Endothelial cell of umbilical vein (primary cell): ENCODE data around the gene MCHR1. TPM values are rescaled to one million over a fixed set of nuclear protein-coding genes. Genes with fewer than 3 reads are reported as not detected.
"Not testable (repeated sequence)": the region's sequence is repeated elsewhere in the genome, so short reads cannot be mapped to it uniquely, and the experiment has no call there.

Experiments used
- BruUV-seq: library from RNA; stranded (reverse); fragments of 400-500 nt; replicated peaks from 2 replicates; lab custom pipeline; 2021; lab: Mats Ljungman, UMichigan
- CTCF ChIA-PET: fragments of 300-600, 350-600 bp; sonication (Branson Sonifier 250); formaldehyde crosslinking; loops from one replicate; lab custom pipeline; 2021; ENCODE audit warnings: antibody characterized with exemption, inconsistent platforms; lab: Charles Lee
- POLR2A ChIA-PET: fragments of 300-600, 350-600 bp; sonication (Branson Sonifier 250); formaldehyde crosslinking; loops from one replicate; lab custom pipeline; 2021; ENCODE audit warnings: antibody characterized with exemption, inconsistent platforms; lab: Charles Lee
- DNase-seq: peaks from one replicate; pipeline ENCODE4 v3.0.0-alpha.2; 2011; ENCODE audit warnings: low read depth, low spot score
- FAIRE-seq: peaks from 2 replicates; lab custom pipeline; 2011; peaks lifted over from hg19 to GRCh38; lab: Jason Lieb, UNC
- H2AFZ ChIP-seq: 2 replicates; pipeline ENCODE4 v1.6.0; 2012; ENCODE audit warnings: low read depth, low read length, control low read depth, inconsistent platforms
- H3K27ac ChIP-seq: 2 replicates; pipeline ENCODE4 v1.5.1; 2011; ENCODE audit warnings: low read depth, mild to moderate bottlenecking, control low read depth, low read length, moderate library complexity; ENCODE audit not compliant: insufficient read depth
- H3K27me3 ChIP-seq, 2 experiments: 2 replicates each; pipeline versions ENCODE4 v1.6.0 to v1.6.1; 2011; ENCODE audit warnings: low read length in 2 of 2, mixed read lengths in 1 of 2; ENCODE audit not compliant: control insufficient read depth in 2 of 2, insufficient read depth in 2 of 2
- H3K36me3 ChIP-seq, 2 experiments: 2 replicates in 1 of 2; 3 replicates in 1 of 2; pipeline ENCODE4 v1.5.1; 2011; ENCODE audit warnings: low read length in 2 of 2, mild to moderate bottlenecking in 1 of 2, moderate library complexity in 1 of 2; ENCODE audit not compliant: control insufficient read depth in 2 of 2, insufficient read depth in 2 of 2; ENCODE audit errors: extremely low read depth in 1 of 2
- H3K4me1 ChIP-seq: 3 replicates; pipeline ENCODE4 v1.5.1; 2011; ENCODE audit warnings: mild to moderate bottlenecking, low read length; ENCODE audit not compliant: control insufficient read depth, insufficient read depth; ENCODE audit errors: extremely low read depth
- H3K4me2 ChIP-seq: 2 replicates; pipeline ENCODE4 v1.6.1; 2011; ENCODE audit warnings: low read length, control low read depth, mixed read lengths; ENCODE audit not compliant: insufficient read depth
- H3K4me3 ChIP-seq, 3 experiments: fragments of 200-600 bp in 1 of 3; sonication (generic), shearing (Covaris generic) in 1 of 3; replicated peaks in 1 of 3; 2 replicates each; pipeline ENCODE4 v1.5.1; 2011 to 2016; ENCODE audit warnings: control low read depth in 3 of 3, low read length in 3 of 3, mild to moderate bottlenecking in 2 of 3, inconsistent platforms in 1 of 3, low read depth in 1 of 3, moderate library complexity in 1 of 3; ENCODE audit not compliant: insufficient read depth in 1 of 3
- H3K79me2 ChIP-seq: 2 replicates; pipeline ENCODE4 v1.6.0; 2012; ENCODE audit warnings: low read length, inconsistent platforms; ENCODE audit not compliant: control insufficient read depth, insufficient read depth
- H3K9ac ChIP-seq: replicated peaks from 2 replicates; pipeline ENCODE3; 2011; ENCODE audit warnings: low read length, control low read depth; ENCODE audit not compliant: insufficient read depth; ENCODE audit errors: extremely low read depth
- H3K9me1 ChIP-seq: replicated peaks from 3 replicates; pipeline ENCODE4 v1.6.0; 2011; ENCODE audit warnings: mild to moderate bottlenecking, low read length; ENCODE audit not compliant: control insufficient read depth, insufficient read depth; ENCODE audit errors: extremely low read depth
- H3K9me3 ChIP-seq: replicated peaks from 2 replicates; pipeline ENCODE4 v1.5.1; 2012; ENCODE audit warnings: low read length, inconsistent platforms; ENCODE audit not compliant: control insufficient read depth, insufficient read depth
- H4K20me1 ChIP-seq: replicated peaks from 2 replicates; pipeline ENCODE3; 2011; ENCODE audit warnings: mild to moderate bottlenecking, low read length; ENCODE audit not compliant: control insufficient read depth, insufficient read depth; ENCODE audit errors: extremely low read depth
- CTCF ChIP-seq, 2 donors: IDR thresholded peaks; 1 replicate in 1 of 2; 2 replicates in 1 of 2; pipeline ENCODE4 v1.5.1; 2011; ENCODE audit warnings: low read length in 2 of 2, mild to moderate bottlenecking in 2 of 2, moderate library complexity in 2 of 2, control low read depth in 1 of 2, inconsistent platforms in 1 of 2, low read depth in 1 of 2; ENCODE audit not compliant: insufficient read depth in 1 of 2; ENCODE audit errors: extremely low read depth in 1 of 2
- MAX ChIP-seq: IDR thresholded peaks from 2 replicates; pipeline ENCODE4 v1.6.1; 2011; ENCODE audit not compliant: insufficient read depth, insufficient read length
- POLR2A ChIP-seq: IDR thresholded peaks from 2 replicates; pipeline ENCODE4 v1.6.1; 2012; ENCODE audit warnings: low read depth, mild to moderate bottlenecking, control low read depth, low read length
- POLR2AphosphoS5 ChIP-seq: IDR thresholded peaks from 2 replicates; pipeline ENCODE4 v1.6.1; 2012; ENCODE audit warnings: low read depth, mild to moderate bottlenecking, control low read depth, low read length, moderate library complexity; ENCODE audit not compliant: insufficient read depth
- dilution Hi-C: fragments of 300-500 bp; cut with MboI; formaldehyde crosslinking; loops from one replicate; pipeline ENCODE4 v1.15.0; 2019; ENCODE audit warnings: low sequenced_read_pairs; ENCODE audit not compliant: extremely low pct_ligation_motif_present
- intact Hi-C: fragments of 100-400 bp; cut with micrococcal nuclease; formaldehyde crosslinking; loops from one replicate; pipeline ENCODE4 v1.10.0; 2022
- polyA plus RNA-seq, 4 experiments: library from polyadenylated mRNA; depleted of rRNA in 3 of 4; stranded (reverse) in 3 of 4; unstranded in 1 of 4; fragments of >200 nt; gene quantifications; 2 replicates each; pipeline versions ENCODE4 v1.2.1 to v1.2.3, GENCODE V29; 2011 to 2012; ENCODE audit warnings: missing spikeins in 1 of 4
- total RNA-seq: library from RNA; stranded (reverse); gene quantifications from 2 replicates; pipeline ENCODE4 v1.2.3, GENCODE V29; 2021

Gene MCHR1
- total and polyA plus RNA-seq, 2 donors (not counting 3 experiments of a cell fraction or from before 2014, with no cell fraction given) = not detected

- Histone ChIP-seq H3K9ac (no peak overlapping the region), H3K4me2 (no peak overlapping the region), H4K20me1 (no peaks in the 10 kb centered on the region), H3K9me3 (no peaks in the 10 kb centered on the region), H3K4me1 (no peaks in the 10 kb centered on the region), H3K9me1 (no peaks in the 10 kb centered on the region), H2AFZ (no peak overlapping the region), H3K36me3 (no peaks in the 10 kb centered on the region), H3K27ac (no peak overlapping the region), H3K27me3 (peaks cover 3 to 4% of the 10 kb centered on the region in 2 experiments), H3K4me3 (no peak overlapping the region), H3K79me2 (no peaks in the 10 kb centered on the region)
- no peak for DNase-seq
- intact Hi-C loops = no loop called here
- BruUV-seq = no TSS peak
- ChIA-PET POLR2A (no interaction called here), CTCF (interaction anchor here (1.3 kb wide), 2 partner anchors 9 to 10 kb away, joined by 3 to 4 read pairs; no protein-coding TSS in a partner anchor)
- no peak for TF ChIP-seq CTCF (IDR thresholded peaks at IDR 0.05; ENCODE audit: extremely low read depth in 1 of 2, insufficient read depth in 1 of 2, low read depth in 1 of 2, low read length in 2 of 2)
- no peak for TF ChIP-seq POLR2A
- TF ChIP-seq POLR2AphosphoS5 = no peak
- no peak for TF ChIP-seq MAX
- no peak for FAIRE-seq
- dilution Hi-C loops = no loop called here
Measured at GRCh38 chr22:40719599-40719998, 40.3 kb downstream of the MCHR1 start.

GRCh38 chr22:40720156-40720537, 40.9 kb downstream of the MCHR1 start:
- H3K9ac ChIP-seq, H3K36me3 ChIP-seq, BruUV-seq, H3K4me2 ChIP-seq, H4K20me1 ChIP-seq, H3K9me1 ChIP-seq, intact Hi-C loops, H3K79me2 ChIP-seq, FAIRE-seq, dilution Hi-C loops, H3K4me1 ChIP-seq, H3K27ac ChIP-seq, H3K9me3 ChIP-seq, H3K4me3 ChIP-seq, H3K27me3 ChIP-seq, POLR2A ChIA-PET, H2AFZ ChIP-seq, DNase-seq: not testable (repeated sequence)
- CTCF ChIA-PET = interaction anchor here (1.2 to 1.3 kb wide), 2 partner anchors 8 to 40 kb away, joined by 4 read pairs; no protein-coding TSS in a partner anchor
